HepG2 (cell line): Measurements from ENCODE around the gene TOP1. TPM values are rescaled to one million over a fixed set of nuclear protein-coding genes. Genes with fewer than 3 reads are reported as not detected.

Experiments used
- ATF7 ChIP-seq, 2 experiments: fragments of 450-650 bp in 1 of 2; sonication (generic) in 1 of 2; formaldehyde crosslinking in 1 of 2; IDR thresholded peaks; 2 replicates each; pipeline versions ENCODE4 v1.4.0 to v1.6.1; 2016 to 2020; ENCODE audit warnings: antibody characterized with exemption in 1 of 2, mild to moderate bottlenecking in 1 of 2, missing genetic modification reagents in 1 of 2
- CBX5 ChIP-seq: sonication (generic); formaldehyde crosslinking; IDR thresholded peaks from 2 replicates; pipeline ENCODE4 v1.4.0; 2020; ENCODE audit warnings: missing genetic modification reagents, borderline replicate concordance
- CEBPG ChIP-seq: IDR thresholded peaks from 2 replicates; pipeline ENCODE4 v1.6.1; 2016
- E2F1 ChIP-seq: sonication (generic); formaldehyde crosslinking; IDR thresholded peaks from 2 replicates; pipeline ENCODE4 v1.5.0; 2020; ENCODE audit warnings: missing genetic modification reagents
- EHMT2 ChIP-seq: fragments of 200-600 bp; sonication (generic); IDR thresholded peaks from 2 replicates; pipeline ENCODE4 v1.7.0; 2017; ENCODE audit warnings: antibody characterized with exemption, low read depth, low read length, borderline replicate concordance
- ELF1 ChIP-seq: sonication (generic); formaldehyde crosslinking; IDR thresholded peaks from 2 replicates; pipeline ENCODE4 v1.4.0; 2020; ENCODE audit warnings: missing genetic modification reagents
- ERF ChIP-seq: IDR thresholded peaks from 2 replicates; pipeline ENCODE4 v1.6.1; 2018; ENCODE audit warnings: missing biosample characterization, missing genetic modification reagents
- HMGXB4 ChIP-seq, 2 experiments: sonication (generic) in 1 of 2; formaldehyde crosslinking in 1 of 2; IDR thresholded peaks; 2 replicates each; pipeline versions ENCODE4 v1.4.0 to v1.6.1; 2018 to 2020; ENCODE audit warnings: missing genetic modification reagents in 2 of 2, borderline replicate concordance in 1 of 2, low read depth in 1 of 2, mild to moderate bottlenecking in 1 of 2, missing biosample characterization in 1 of 2
- IKZF4 ChIP-seq: sonication (generic); formaldehyde crosslinking; IDR thresholded peaks from 2 replicates; pipeline ENCODE4 v1.5.1; 2020; ENCODE audit warnings: borderline replicate concordance, mild to moderate bottlenecking, low read depth, missing genetic modification reagents; ENCODE audit errors: not compliant biosample characterization
- MAFF ChIP-seq: IDR thresholded peaks from 2 replicates; pipeline ENCODE4 v1.6.1; 2011; ENCODE audit warnings: low read depth, low read length, improper control_type of control experiment
- NR2F6 ChIP-seq, 2 experiments: IDR thresholded peaks; 2 replicates each; pipeline ENCODE4 v1.6.1; 2016; ENCODE audit warnings: antibody characterized with exemption in 1 of 2, mild to moderate bottlenecking in 1 of 2
- PBX2 ChIP-seq: IDR thresholded peaks from 2 replicates; pipeline ENCODE4 v1.6.1; 2016; ENCODE audit warnings: control low read depth
- POGK ChIP-seq: sonication (generic); formaldehyde crosslinking; conservative IDR thresholded peaks from 2 replicates; pipeline ENCODE4 v1.8.0; 2022; ENCODE audit warnings: mild to moderate bottlenecking, moderate library complexity, missing genetic modification reagents
- POGZ ChIP-seq: sonication (generic); formaldehyde crosslinking; IDR thresholded peaks from 2 replicates; pipeline ENCODE4 v1.4.0; 2020; ENCODE audit warnings: mild to moderate bottlenecking, missing genetic modification reagents
- PTBP1 ChIP-seq: fragments of 200-400 bp; formaldehyde crosslinking; IDR thresholded peaks from 2 replicates; pipeline ENCODE4 v1.6.1; 2018; ENCODE audit warnings: low read length, low read depth; ENCODE audit not compliant: poor library complexity, severe bottlenecking
- THYN1 ChIP-seq: sonication (generic); formaldehyde crosslinking; IDR thresholded peaks from 2 replicates; pipeline ENCODE4 v1.8.1; 2023; ENCODE audit warnings: low read depth, mild to moderate bottlenecking, moderate library complexity, missing genetic modification reagents, borderline replicate concordance
- ZBTB37 ChIP-seq: sonication (generic); formaldehyde crosslinking; IDR thresholded peaks from 2 replicates; pipeline ENCODE4 v1.4.0; 2020; ENCODE audit warnings: mild to moderate bottlenecking, missing genetic modification reagents
- ZKSCAN8 ChIP-seq: IDR thresholded peaks from 2 replicates; pipeline ENCODE4 v1.6.1; 2016; ENCODE audit warnings: borderline replicate concordance, missing genetic modification reagents, missing compliant biosample characterization
- ZMYM3 ChIP-seq: sonication (generic); formaldehyde crosslinking; IDR thresholded peaks from 2 replicates; pipeline ENCODE4 v1.5.1; 2020; ENCODE audit warnings: mild to moderate bottlenecking, missing genetic modification reagents
- ZNF343 ChIP-seq: sonication (generic); formaldehyde crosslinking; IDR thresholded peaks from 2 replicates; pipeline ENCODE4 v1.4.0; 2020; ENCODE audit warnings: mild to moderate bottlenecking, missing genetic modification reagents
- ZNF451 ChIP-seq: sonication (generic); formaldehyde crosslinking; IDR thresholded peaks from 2 replicates; pipeline ENCODE4 v1.5.0; 2020; ENCODE audit warnings: mild to moderate bottlenecking, missing genetic modification reagents
- polyA plus RNA-seq, 8 experiments: library from polyadenylated mRNA; depleted of rRNA in 3 of 8; stranded (reverse) in 7 of 8; unstranded in 1 of 8; fragments of >200 nt; fragmentation: Illumina TruSeq in 4 of 8; extraction: Trizol in 4 of 8; gene quantifications; 2 replicates each; pipeline versions ENCODE4 v1.2.1 to v1.2.3, GENCODE V29; 2011 to 2016; ENCODE audit warnings: low read depth in 4 of 8, missing spikeins in 1 of 8, mixed read lengths in 1 of 8; ENCODE audit not compliant: insufficient read depth in 1 of 8
- total RNA-seq, 5 experiments: library from RNA; depleted of rRNA; stranded (reverse); fragments of >200 nt; fragmentation: Illumina TruSeq; extraction: Trizol; gene quantifications; 2 replicates each; pipeline ENCODE4 v1.2.3, GENCODE V29; 2016; ENCODE audit warnings: low read depth in 1 of 5

The TOP1 gene
- total and polyA plus RNA-seq, 2 of the 13 experiments (the other 11 are each of a cell fraction or from before 2014, with no cell fraction given) = 10.2 to 19.4 TPM

GRCh38 chr20:40990542-40991120, 38.0 kb upstream of the TOP1 start (continued):
- TF ChIP-seq ZNF451 (CRISPR knock-in tag) (0 out of 2 replicates have a peak, but pooled peaks have one; percentile 70), PBX2 (CRISPR knock-in tag) (no peak), ATF7 (IDR thresholded peaks at IDR 0.05) (no peak), ATF7 (CRISPR knock-in tag; IDR thresholded peaks at IDR 0.05) (no peak), THYN1 (CRISPR knock-in tag) (no peak), IKZF4 (CRISPR knock-in tag) (peak; percentile 20), MAFF (peak; percentile 38; the same call in 1 of the 2 replicates), CBX5 (peak; percentile 95; the same call in 1 of the 2 replicates), NR2F6 (IDR thresholded peaks at IDR 0.05) (no peak), NR2F6 (CRISPR knock-in tag; IDR thresholded peaks at IDR 0.05) (0 out of 2 replicates have a peak, but pooled peaks have one; percentile 15), EHMT2 (no peak), POGK (CRISPR knock-in tag) (peak; percentile 63), POGZ (peak; percentile 86), ERF (CRISPR knock-in tag) (peak; percentile 89; the same call in 1 of the 2 replicates), ZMYM3 (CRISPR knock-in tag) (no peak), ZNF343 (CRISPR knock-in tag) (no peak), ZKSCAN8 (CRISPR knock-in tag) (peak; percentile 79; the same call in 1 of the 2 replicates), ZBTB37 (no peak), ELF1 (CRISPR knock-in tag) (peak; percentile 56; the same call in 1 of the 2 replicates), PTBP1 (no peak), E2F1 (CRISPR knock-in tag) (no peak), CEBPG (CRISPR knock-in tag) (peak; percentile 52), HMGXB4 (CRISPR knock-in tag; IDR thresholded peaks at IDR 0.05; ENCODE audit: borderline replicate concordance in 1 of 2, low read depth in 1 of 2) (peak; percentile 85 to 89; a peak in 3 of 4 replicates)
